Coronary artery (tissue), 2 donors: ENCODE results near the gene EP300.
"Not testable (repeated sequence)": the region's sequence is repeated elsewhere in the genome, so short reads cannot be mapped to it uniquely, and the experiment has no call there.

Experiments
- DNase-seq: peaks from one replicate; pipeline ENCODE4 v3.0.0-alpha.2; 2017; ENCODE audit warnings: low spot score
- H3K27ac ChIP-seq, 2 donors: fragments of 200-600 bp; sonication (generic); one replicate each; pipeline ENCODE4 v1.5.1; 2016 to 2019
- H3K4me3 ChIP-seq: fragments of 200-600 bp; sonication (generic); 2 replicates; pipeline ENCODE4 v1.5.1; 2016; ENCODE audit warnings: mild to moderate bottlenecking, moderate library complexity
- CTCF ChIP-seq: fragments of 200-600 bp; sonication (generic); IDR thresholded peaks from one replicate; pipeline ENCODE4 v1.5.1; 2019; ENCODE audit warnings: antibody characterized with exemption

The EP300 gene

GRCh38 chr22:41052661-41053490, 39.5 kb upstream of the EP300 start:
- Histone ChIP-seq H3K4me3 (no peak overlapping the region), H3K27ac (no peak overlapping the region)
- TF ChIP-seq CTCF, result no peak
- DNase-seq, result no peak

GRCh38 chr22:41057076-41057475, 35.3 kb upstream of the EP300 start:
- no peak overlapping the region for H3K4me3 ChIP-seq
- no peak overlapping the region for H3K27ac ChIP-seq
- no peak for DNase-seq
- no peak for TF ChIP-seq CTCF

- TF ChIP-seq CTCF, result no peak
Observed at GRCh38 chr22:41062146-41062545, 30.2 kb upstream of the EP300 start.

GRCh38 chr22:41064326-41064725, 28.1 kb upstream of the EP300 start:
- H3K27ac ChIP-seq, H3K4me3 ChIP-seq, DNase-seq: not testable (repeated sequence)

More at GRCh38 chr22:41062146-41062545, 30.2 kb upstream of the EP300 start:
- DNase-seq, result no peak
- no peak overlapping the region for H3K4me3 ChIP-seq
- no peak overlapping the region for H3K27ac ChIP-seq

- not testable (repeated sequence) for DNase-seq, H3K27ac ChIP-seq, H3K4me3 ChIP-seq
Observed at GRCh38 chr22:41066341-41066740, 26.1 kb upstream of the EP300 start.

GRCh38 chr22:41067968-41068367, 24.4 kb upstream of the EP300 start:
- H3K4me3 ChIP-seq, H3K27ac ChIP-seq, DNase-seq: not testable (repeated sequence)

GRCh38 chr22:41070665-41071331, 21.6 kb upstream of the EP300 start:
- H3K27ac ChIP-seq, result no peak overlapping the region
- no peak for TF ChIP-seq CTCF
- no peak for DNase-seq
- no peak overlapping the region for H3K4me3 ChIP-seq

- Histone ChIP-seq H3K27ac (no peak overlapping the region), H3K4me3 (no peak overlapping the region)
- no peak for DNase-seq
- TF ChIP-seq CTCF, result no peak
Observed at GRCh38 chr22:41074061-41074460, 18.3 kb upstream of the EP300 start.
